HEK293 (cell line): Measurements from ENCODE around the gene IDI1.

ENCODE experiments used
- CTCF ChIA-PET: fragments of 350-600 bp; formaldehyde crosslinking; extraction: SDS; loops from one replicate; lab custom pipeline; 2021; ENCODE audit warnings: antibody characterized with exemption; lab: Yijun Ruan, JAX
- POLR2A ChIA-PET: fragments of 300-600 bp; formaldehyde crosslinking; extraction: SDS; loops from one replicate; lab custom pipeline; 2020; ENCODE audit warnings: antibody characterized with exemption, inconsistent platforms; lab: Yijun Ruan, JAX
- H3K27ac ChIP-seq: fragments of 200-500 bp; sonication (Bioruptor generic); 2 replicates; pipeline ENCODE4 v1.5.1; 2014; ENCODE audit warnings: low read depth, low read length, control low read depth, inconsistent platforms; ENCODE audit errors: extremely low read depth
- H3K36me3 ChIP-seq, 2 experiments: fragments of 200-500 bp in 1 of 2; sonication (Bioruptor generic) in 1 of 2; 1 replicate in 1 of 2; 2 replicates in 1 of 2; pipeline ENCODE4 v1.5.1; 2014 to 2017; ENCODE audit warnings: inconsistent platforms in 2 of 2, low read length in 2 of 2; ENCODE audit not compliant: control insufficient read depth in 2 of 2, insufficient read depth in 1 of 2
- H3K4me1 ChIP-seq: fragments of 200-500 bp; sonication (Bioruptor generic); 2 replicates; pipeline ENCODE4 v1.5.1; 2014; ENCODE audit warnings: mild to moderate bottlenecking, low read length, inconsistent platforms; ENCODE audit not compliant: control insufficient read depth, insufficient read depth
- H3K4me3 ChIP-seq: 2 replicates; pipeline ENCODE4 v1.5.1; 2011; ENCODE audit warnings: low read depth, mild to moderate bottlenecking, control low read depth, low read length, moderate library complexity
- H3K9me3 ChIP-seq: fragments of 200-500 bp; sonication (Bioruptor generic); 2 replicates; pipeline ENCODE4 v1.5.1; 2014; ENCODE audit warnings: low read depth, low read length, inconsistent platforms; ENCODE audit not compliant: control insufficient read depth, insufficient read depth
- ELK4 ChIP-seq: IDR thresholded peaks from 2 replicates; pipeline ENCODE4 v1.6.1; 2011; ENCODE audit warnings: mild to moderate bottlenecking, low read depth, low read length, borderline replicate concordance
- GLI2 ChIP-seq: fragments of 450-650 bp; formaldehyde crosslinking; IDR thresholded peaks from 2 replicates; pipeline ENCODE4; 2017; ENCODE audit warnings: missing biosample characterization, missing genetic modification characterization, low read depth, borderline replicate concordance
- HIC1 ChIP-seq: fragments of 450-650 bp; formaldehyde crosslinking; IDR thresholded peaks from 2 replicates; pipeline ENCODE4 v1.5.1; 2016; ENCODE audit warnings: missing biosample characterization, missing genetic modification characterization
- IKZF3 ChIP-seq: fragments of 450-650 bp; IDR thresholded peaks from 2 replicates; pipeline ENCODE4 v1.5.0; 2018; ENCODE audit warnings: missing biosample characterization, mild to moderate bottlenecking, missing genetic modification characterization, moderate library complexity
- KLF17 ChIP-seq: fragments of 450-650 bp; formaldehyde crosslinking; IDR thresholded peaks from 2 replicates; pipeline ENCODE4 v1.5.1; 2016; ENCODE audit warnings: missing biosample characterization, missing genetic modification characterization
- KLF9 ChIP-seq: fragments of 450-650 bp; formaldehyde crosslinking; IDR thresholded peaks from 2 replicates; pipeline ENCODE4 v1.5.1; 2016; ENCODE audit warnings: missing biosample characterization, missing genetic modification characterization, low read depth
- PBX3 ChIP-seq: sonication (generic); formaldehyde crosslinking; IDR thresholded peaks from 2 replicates; pipeline ENCODE4 v1.8.1; 2022; ENCODE audit warnings: mild to moderate bottlenecking, moderate library complexity, missing genetic modification reagents
- REPIN1 ChIP-seq: fragments of 450-650 bp; formaldehyde crosslinking; IDR thresholded peaks from 2 replicates; pipeline ENCODE4 v1.5.1; 2017; ENCODE audit warnings: missing biosample characterization, missing genetic modification characterization, low read depth
- TRIM28 ChIP-seq: IDR thresholded peaks from 2 replicates; pipeline ENCODE4 v1.6.1; 2011; ENCODE audit warnings: low read length, control low read depth, borderline replicate concordance
- ZNF10 ChIP-seq: fragments of 450-650 bp; formaldehyde crosslinking; IDR thresholded peaks from 2 replicates; pipeline ENCODE4 v1.5.1; 2017; ENCODE audit warnings: missing biosample characterization, missing genetic modification characterization
- ZNF121 ChIP-seq: fragments of 450-650 bp; formaldehyde crosslinking; IDR thresholded peaks from 2 replicates; pipeline ENCODE4 v1.5.1; 2016; ENCODE audit warnings: missing biosample characterization, missing genetic modification characterization
- ZNF37A ChIP-seq: fragments of 450-650 bp; IDR thresholded peaks from 2 replicates; pipeline ENCODE4 v1.5.1; 2018; ENCODE audit warnings: missing biosample characterization, missing genetic modification characterization
- ZNF391 ChIP-seq: fragments of 450-650 bp; formaldehyde crosslinking; IDR thresholded peaks from 2 replicates; pipeline ENCODE4 v1.5.1; 2016; ENCODE audit warnings: low read depth, missing biosample characterization, missing genetic modification characterization, borderline replicate concordance
- ZNF423 ChIP-seq: fragments of 450-650 bp; formaldehyde crosslinking; IDR thresholded peaks from 2 replicates; pipeline ENCODE4 v1.5.1; 2016; ENCODE audit warnings: missing biosample characterization, missing genetic modification characterization
- ZNF426 ChIP-seq: fragments of 450-650 bp; formaldehyde crosslinking; IDR thresholded peaks from 2 replicates; pipeline ENCODE4 v1.5.1; 2017; ENCODE audit warnings: missing biosample characterization, missing genetic modification characterization, mild to moderate bottlenecking, inconsistent platforms, moderate library complexity
- ZNF488 ChIP-seq: fragments of 450-650 bp; formaldehyde crosslinking; IDR thresholded peaks from 2 replicates; pipeline ENCODE4 v1.5.1; 2016; ENCODE audit warnings: missing biosample characterization, missing genetic modification characterization
- ZNF548 ChIP-seq: fragments of 450-650 bp; formaldehyde crosslinking; IDR thresholded peaks from 2 replicates; pipeline ENCODE4 v1.5.1; 2016; ENCODE audit warnings: missing biosample characterization, missing genetic modification characterization
- ZNF558 ChIP-seq: fragments of 450-650 bp; formaldehyde crosslinking; IDR thresholded peaks from 2 replicates; pipeline ENCODE4 v1.5.1; 2016; ENCODE audit warnings: missing biosample characterization, missing genetic modification characterization
- ZNF76 ChIP-seq: fragments of 450-650 bp; formaldehyde crosslinking; IDR thresholded peaks from 2 replicates; pipeline ENCODE4; 2016; ENCODE audit warnings: low read depth, missing biosample characterization, missing genetic modification characterization, borderline replicate concordance
- ZNF777 ChIP-seq: fragments of 450-650 bp; formaldehyde crosslinking; IDR thresholded peaks from 2 replicates; pipeline ENCODE4 v1.5.1; 2017; ENCODE audit warnings: missing biosample characterization, missing genetic modification characterization, borderline replicate concordance

The IDI1 gene

GRCh38 chr10:1022413-1022812 is 26.5 kb downstream of the IDI1 start (continued):
- TF ChIP-seq PBX3 (no peak), ZNF548 (tag by site-specific recombination) (no peak), GLI2 (tag by site-specific recombination) (no peak)

- ChIA-PET POLR2A (no interaction called here), CTCF (no interaction called here)
- Histone ChIP-seq H3K9me3 (no peaks in the 10 kb centered on the region), H3K36me3 (peaks cover 14 to 42% of the 10 kb centered on the region in 2 experiments), H3K27ac (no peak overlapping the region), H3K4me3 (no peak overlapping the region), H3K4me1 (no peaks in the 10 kb centered on the region)
- TF ChIP-seq ZNF423 (tag by site-specific recombination) (no peak), ZNF37A (tag by site-specific recombination) (no peak), HIC1 (tag by site-specific recombination) (no peak), TRIM28 (no peak), KLF17 (tag by site-specific recombination) (no peak), ELK4 (no peak), ZNF777 (tag by site-specific recombination) (no peak), ZNF391 (tag by site-specific recombination) (no peak), IKZF3 (tag by site-specific recombination) (no peak), ZNF10 (no peak), REPIN1 (tag by site-specific recombination) (no peak), ZNF488 (tag by site-specific recombination) (no peak), ZNF76 (tag by site-specific recombination) (no peak), ZNF426 (no peak), ZNF558 (no peak), ZNF121 (tag by site-specific recombination) (no peak), KLF9 (tag by site-specific recombination) (no peak)
Measured at GRCh38 chr10:1020958-1021357, 28.0 kb downstream of the IDI1 start.
